HepG2 (cell line): Measurements from ENCODE around the gene EIF3J. TPM values are rescaled to one million over a fixed set of nuclear protein-coding genes. Genes with fewer than 3 reads are reported as not detected.

ENCODE experiments used
- IKZF5 ChIP-seq: IDR thresholded peaks from 2 replicates; pipeline ENCODE4 v1.6.1; 2018; ENCODE audit warnings: missing genetic modification reagents, mild to moderate bottlenecking, missing compliant biosample characterization
- SNAPC4 ChIP-seq: sonication (generic); formaldehyde crosslinking; IDR thresholded peaks from 2 replicates; pipeline ENCODE4 v1.4.0; 2020; ENCODE audit warnings: mild to moderate bottlenecking, missing genetic modification reagents
- SRY ChIP-seq: sonication (generic); formaldehyde crosslinking; IDR thresholded peaks from 2 replicates; pipeline ENCODE4 v1.8.0; 2022; ENCODE audit warnings: mild to moderate bottlenecking, missing genetic modification reagents
- TEAD2 ChIP-seq: sonication (generic); formaldehyde crosslinking; IDR thresholded peaks from 2 replicates; pipeline ENCODE4 v1.9.0; 2021; ENCODE audit warnings: missing genetic modification reagents
- ZHX1 ChIP-seq: sonication (generic); formaldehyde crosslinking; IDR thresholded peaks from 2 replicates; pipeline ENCODE4 v1.8.1; 2022; ENCODE audit warnings: low read depth, mild to moderate bottlenecking, missing genetic modification reagents
- ZNF225 ChIP-seq: sonication (generic); formaldehyde crosslinking; IDR thresholded peaks from 2 replicates; pipeline ENCODE4 v1.4.0; 2020; ENCODE audit warnings: mild to moderate bottlenecking, missing genetic modification reagents
- ZNF441 ChIP-seq: sonication (generic); formaldehyde crosslinking; IDR thresholded peaks from 2 replicates; pipeline ENCODE4 v1.7.0; 2021; ENCODE audit warnings: missing genetic modification reagents, borderline replicate concordance
- ZNF577 ChIP-seq: sonication (generic); formaldehyde crosslinking; IDR thresholded peaks from 2 replicates; pipeline ENCODE4 v1.4.0; 2020; ENCODE audit warnings: mild to moderate bottlenecking, low read depth, missing genetic modification reagents, borderline replicate concordance
- ZNF629 ChIP-seq: sonication (generic); formaldehyde crosslinking; conservative IDR thresholded peaks from 2 replicates; pipeline ENCODE4 v1.5.0; 2020; ENCODE audit warnings: missing genetic modification reagents
- polyA plus RNA-seq, 8 experiments: library from polyadenylated mRNA; depleted of rRNA in 3 of 8; stranded (reverse) in 7 of 8; unstranded in 1 of 8; fragments of >200 nt; fragmentation: Illumina TruSeq in 4 of 8; extraction: Trizol in 4 of 8; gene quantifications; 2 replicates each; pipeline versions ENCODE4 v1.2.1 to v1.2.3, GENCODE V29; 2011 to 2016; ENCODE audit warnings: low read depth in 4 of 8, missing spikeins in 1 of 8, mixed read lengths in 1 of 8; ENCODE audit not compliant: insufficient read depth in 1 of 8
- total RNA-seq, 5 experiments: library from RNA; depleted of rRNA; stranded (reverse); fragments of >200 nt; fragmentation: Illumina TruSeq; extraction: Trizol; gene quantifications; 2 replicates each; pipeline ENCODE4 v1.2.3, GENCODE V29; 2016; ENCODE audit warnings: low read depth in 1 of 5
- TF ChIP-seq, protein P1 (sequence below): sonication (generic); formaldehyde crosslinking; IDR thresholded peaks from 2 replicates; pipeline ENCODE4 v1.4.0; 2020; ENCODE audit warnings: missing genetic modification reagents, borderline replicate concordance
- TF ChIP-seq, protein P2 (sequence below): sonication (generic); formaldehyde crosslinking; IDR thresholded peaks from 2 replicates; pipeline ENCODE4 v1.5.1; 2020; ENCODE audit warnings: missing genetic modification reagents, mild to moderate bottlenecking, borderline replicate concordance

The EIF3J gene
- total and polyA plus RNA-seq, 2 of the 13 experiments (the other 11 are each of a cell fraction or from before 2014, with no cell fraction given), result 51.7 to 69.2 TPM

- TF ChIP-seq, protein P1, sequence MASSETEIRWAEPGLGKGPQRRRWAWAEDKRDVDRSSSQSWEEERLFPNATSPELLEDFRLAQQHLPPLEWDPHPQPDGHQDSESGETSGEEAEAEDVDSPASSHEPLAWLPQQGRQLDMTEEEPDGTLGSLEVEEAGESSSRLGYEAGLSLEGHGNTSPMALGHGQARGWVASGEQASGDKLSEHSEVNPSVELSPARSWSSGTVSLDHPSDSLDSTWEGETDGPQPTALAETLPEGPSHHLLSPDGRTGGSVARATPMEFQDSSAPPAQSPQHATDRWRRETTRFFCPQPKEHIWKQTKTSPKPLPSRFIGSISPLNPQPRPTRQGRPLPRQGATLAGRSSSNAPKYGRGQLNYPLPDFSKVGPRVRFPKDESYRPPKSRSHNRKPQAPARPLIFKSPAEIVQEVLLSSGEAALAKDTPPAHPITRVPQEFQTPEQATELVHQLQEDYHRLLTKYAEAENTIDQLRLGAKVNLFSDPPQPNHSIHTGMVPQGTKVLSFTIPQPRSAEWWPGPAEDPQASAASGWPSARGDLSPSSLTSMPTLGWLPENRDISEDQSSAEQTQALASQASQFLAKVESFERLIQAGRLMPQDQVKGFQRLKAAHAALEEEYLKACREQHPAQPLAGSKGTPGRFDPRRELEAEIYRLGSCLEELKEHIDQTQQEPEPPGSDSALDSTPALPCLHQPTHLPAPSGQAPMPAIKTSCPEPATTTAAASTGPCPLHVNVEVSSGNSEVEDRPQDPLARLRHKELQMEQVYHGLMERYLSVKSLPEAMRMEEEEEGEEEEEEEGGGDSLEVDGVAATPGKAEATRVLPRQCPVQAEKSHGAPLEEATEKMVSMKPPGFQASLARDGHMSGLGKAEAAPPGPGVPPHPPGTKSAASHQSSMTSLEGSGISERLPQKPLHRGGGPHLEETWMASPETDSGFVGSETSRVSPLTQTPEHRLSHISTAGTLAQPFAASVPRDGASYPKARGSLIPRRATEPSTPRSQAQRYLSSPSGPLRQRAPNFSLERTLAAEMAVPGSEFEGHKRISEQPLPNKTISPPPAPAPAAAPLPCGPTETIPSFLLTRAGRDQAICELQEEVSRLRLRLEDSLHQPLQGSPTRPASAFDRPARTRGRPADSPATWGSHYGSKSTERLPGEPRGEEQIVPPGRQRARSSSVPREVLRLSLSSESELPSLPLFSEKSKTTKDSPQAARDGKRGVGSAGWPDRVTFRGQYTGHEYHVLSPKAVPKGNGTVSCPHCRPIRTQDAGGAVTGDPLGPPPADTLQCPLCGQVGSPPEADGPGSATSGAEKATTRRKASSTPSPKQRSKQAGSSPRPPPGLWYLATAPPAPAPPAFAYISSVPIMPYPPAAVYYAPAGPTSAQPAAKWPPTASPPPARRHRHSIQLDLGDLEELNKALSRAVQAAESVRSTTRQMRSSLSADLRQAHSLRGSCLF (CRISPR knock-in tag), result no peak
- TF ChIP-seq SRY (CRISPR knock-in tag) (no peak), ZNF577 (CRISPR knock-in tag) (0 out of 2 replicates have a peak, but pooled peaks have one; percentile 68), ZNF441 (CRISPR knock-in tag) (0 out of 2 replicates have a peak, but pooled peaks have one; percentile 19), IKZF5 (CRISPR knock-in tag) (peak; percentile 48), TEAD2 (no peak), SNAPC4 (CRISPR knock-in tag) (no peak), ZHX1 (CRISPR knock-in tag) (no peak), ZNF629 (CRISPR knock-in tag) (no peak), ZNF225 (CRISPR knock-in tag) (peak; percentile 95)
- TF ChIP-seq, protein P2, sequence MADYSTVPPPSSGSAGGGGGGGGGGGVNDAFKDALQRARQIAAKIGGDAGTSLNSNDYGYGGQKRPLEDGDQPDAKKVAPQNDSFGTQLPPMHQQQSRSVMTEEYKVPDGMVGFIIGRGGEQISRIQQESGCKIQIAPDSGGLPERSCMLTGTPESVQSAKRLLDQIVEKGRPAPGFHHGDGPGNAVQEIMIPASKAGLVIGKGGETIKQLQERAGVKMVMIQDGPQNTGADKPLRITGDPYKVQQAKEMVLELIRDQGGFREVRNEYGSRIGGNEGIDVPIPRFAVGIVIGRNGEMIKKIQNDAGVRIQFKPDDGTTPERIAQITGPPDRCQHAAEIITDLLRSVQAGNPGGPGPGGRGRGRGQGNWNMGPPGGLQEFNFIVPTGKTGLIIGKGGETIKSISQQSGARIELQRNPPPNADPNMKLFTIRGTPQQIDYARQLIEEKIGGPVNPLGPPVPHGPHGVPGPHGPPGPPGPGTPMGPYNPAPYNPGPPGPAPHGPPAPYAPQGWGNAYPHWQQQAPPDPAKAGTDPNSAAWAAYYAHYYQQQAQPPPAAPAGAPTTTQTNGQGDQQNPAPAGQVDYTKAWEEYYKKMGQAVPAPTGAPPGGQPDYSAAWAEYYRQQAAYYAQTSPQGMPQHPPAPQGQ (CRISPR knock-in tag), result no peak
Measured at GRCh38 chr15:44536962-44537734, at the start of gene EIF3J (continued).
